SW480 (cell line): Measurements from ENCODE around the gene GABRG3.
A peak's percentile ranks its signal among the peaks of the same experiment; 100 is the strongest.

Source experiments
- DNase-seq: peaks from one replicate; pipeline ENCODE4 v3.0.0-alpha.2; 2016; ENCODE audit warnings: low spot score

GABRG3 gene

GRCh38 chr15:27414168-27414870 lies 443.3 kb downstream of the GABRG3 start:
- DNase-seq: no peak

GRCh38 chr15:27418726-27419125 lies 447.7 kb downstream of the GABRG3 start:
- DNase-seq: no peak

- no peak for DNase-seq
These were observed 452.0 kb downstream of the GABRG3 start for GRCh38 chr15:27422997-27423396.

GRCh38 chr15:27426805-27427204 lies 455.8 kb downstream of the GABRG3 start:
- DNase-seq: no peak

GRCh38 chr15:27427276-27427675 lies 456.3 kb downstream of the GABRG3 start:
- DNase-seq: no peak

GRCh38 chr15:27428151-27428550 lies 457.2 kb downstream of the GABRG3 start:
- DNase-seq: no peak

GRCh38 chr15:27429577-27429976 lies 458.6 kb downstream of the GABRG3 start:
- DNase-seq: no peak

- DNase-seq: no peak
These were observed 462.6 kb downstream of the GABRG3 start for GRCh38 chr15:27433604-27434003.

GRCh38 chr15:27438403-27439375 lies 467.7 kb downstream of the GABRG3 start:
- DNase-seq: no peak

GRCh38 chr15:27441120-27441519 lies 470.1 kb downstream of the GABRG3 start:
- no peak for DNase-seq

- DNase-seq: no peak
These were observed 477.3 kb downstream of the GABRG3 start for GRCh38 chr15:27448234-27448633.

- no peak for DNase-seq
These were observed 478.0 kb downstream of the GABRG3 start for GRCh38 chr15:27448986-27449385.

GRCh38 chr15:27449941-27450340 lies 479.0 kb downstream of the GABRG3 start:
- DNase-seq: no peak

- peak; percentile 30 for DNase-seq
These were observed 483.5 kb downstream of the GABRG3 start for GRCh38 chr15:27454281-27455075.

GRCh38 chr15:27456807-27457206 lies 485.8 kb downstream of the GABRG3 start:
- no peak for DNase-seq

- no peak for DNase-seq
These were observed 486.8 kb downstream of the GABRG3 start for GRCh38 chr15:27457766-27458165.

- no peak for DNase-seq
These were observed 487.5 kb downstream of the GABRG3 start for GRCh38 chr15:27458345-27459084.

- DNase-seq: no peak
These were observed 488.9 kb downstream of the GABRG3 start for GRCh38 chr15:27459836-27460235.

- DNase-seq: no peak
These were observed 490.2 kb downstream of the GABRG3 start for GRCh38 chr15:27461181-27461580.

GRCh38 chr15:27463525-27464088 lies 492.6 kb downstream of the GABRG3 start:
- no peak for DNase-seq

GRCh38 chr15:27464941-27465612 lies 494.1 kb downstream of the GABRG3 start:
- DNase-seq: no peak
